Measurements from ENCODE around the gene CITED4.

The CITED4 gene

GRCh38 chr1:40877698-40878097 is 15.5 kb upstream of the CITED4 start:
- peaks cover 3% of the 10 kb centered on the region; the same call in 1 of the 2 replicates for H3K4me1 ChIP-seq (ENCODE audit: insufficient read depth, low read length)
- H2AFZ ChIP-seq (ENCODE audit: low read depth, low read length): no peak overlapping the region
- H3K27ac ChIP-seq (ENCODE audit: low read length): no peak overlapping the region
- no peaks in the 10 kb centered on the region; the same call in 1 of the 2 replicates for H4K20me1 ChIP-seq (ENCODE audit: insufficient read depth, low read length)
- no peaks in the 10 kb centered on the region for H3K79me2 ChIP-seq (ENCODE audit: insufficient read depth, low read length)
- no peak for TF ChIP-seq CTCF (IDR thresholded peaks at IDR 0.05; ENCODE audit: borderline replicate concordance, extremely low read depth, low read length, poor library complexity, severe bottlenecking)
- TF ChIP-seq EZH2 (IDR thresholded peaks at IDR 0.05; ENCODE audit: borderline replicate concordance, low read depth, low read length, severe bottlenecking): no peak
- H3K9ac ChIP-seq (ENCODE audit: low read depth, low read length): no peak overlapping the region
- H3K27me3 ChIP-seq (ENCODE audit: insufficient read depth, low read length, poor library complexity): peaks cover 3% of the 10 kb centered on the region
- no peak overlapping the region for H3K4me2 ChIP-seq (ENCODE audit: insufficient read depth, low read length)
- no peak for ATAC-seq (ENCODE audit: insufficient read depth, low read depth)
- H3K9me3 ChIP-seq (ENCODE audit: insufficient read depth, low read length, severe bottlenecking): no peaks in the 10 kb centered on the region
- H3K4me3 ChIP-seq (ENCODE audit: low read depth in 1 of 2, low read length in 2 of 2): no peak overlapping the region
- H3K36me3 ChIP-seq (ENCODE audit: insufficient read depth, low read length): no peaks in the 10 kb centered on the region
- DNase-seq: no peak

GRCh38 chr1:40876891-40877290 is 14.7 kb upstream of the CITED4 start:
- no peaks in the 10 kb centered on the region for H3K9me3 ChIP-seq (ENCODE audit: insufficient read depth, low read length, severe bottlenecking)
- no peaks in the 10 kb centered on the region for H3K36me3 ChIP-seq (ENCODE audit: insufficient read depth, low read length)
- H2AFZ ChIP-seq (ENCODE audit: low read depth, low read length): no peak overlapping the region
- H3K27me3 ChIP-seq (ENCODE audit: insufficient read depth, low read length, poor library complexity): peaks cover 3% of the 10 kb centered on the region
- no peaks in the 10 kb centered on the region; the same call in 1 of the 2 replicates for H4K20me1 ChIP-seq (ENCODE audit: insufficient read depth, low read length)
- H3K9ac ChIP-seq (ENCODE audit: low read depth, low read length): no peak overlapping the region
- no peak overlapping the region for H3K4me3 ChIP-seq (ENCODE audit: low read depth in 1 of 2, low read length in 2 of 2)
- no peak overlapping the region for H3K27ac ChIP-seq (ENCODE audit: low read length)
- TF ChIP-seq CTCF (IDR thresholded peaks at IDR 0.05; ENCODE audit: borderline replicate concordance, extremely low read depth, low read length, poor library complexity, severe bottlenecking): no peak
- TF ChIP-seq EZH2 (IDR thresholded peaks at IDR 0.05; ENCODE audit: borderline replicate concordance, low read depth, low read length, severe bottlenecking): no peak
- no peak overlapping the region for H3K4me2 ChIP-seq (ENCODE audit: insufficient read depth, low read length)
- DNase-seq: no peak
- H3K4me1 ChIP-seq (ENCODE audit: insufficient read depth, low read length): peaks cover 3% of the 10 kb centered on the region; the same call in 1 of the 2 replicates
- no peak for ATAC-seq (ENCODE audit: insufficient read depth, low read depth)
- H3K79me2 ChIP-seq (ENCODE audit: insufficient read depth, low read length): no peaks in the 10 kb centered on the region

GRCh38 chr1:40876436-40876761 is 14.2 kb upstream of the CITED4 start:
- no peak overlapping the region for H3K9ac ChIP-seq (ENCODE audit: low read depth, low read length)
- no peak for TF ChIP-seq EZH2 (IDR thresholded peaks at IDR 0.05; ENCODE audit: borderline replicate concordance, low read depth, low read length, severe bottlenecking)
- no peak for TF ChIP-seq CTCF (IDR thresholded peaks at IDR 0.05; ENCODE audit: borderline replicate concordance, extremely low read depth, low read length, poor library complexity, severe bottlenecking)

More at GRCh38 chr1:40876436-40876761, 14.2 kb upstream of the CITED4 start:
- H3K79me2 ChIP-seq (ENCODE audit: insufficient read depth, low read length): no peaks in the 10 kb centered on the region
- no peaks in the 10 kb centered on the region for H3K36me3 ChIP-seq (ENCODE audit: insufficient read depth, low read length)
- no peaks in the 10 kb centered on the region; the same call in 1 of the 2 replicates for H4K20me1 ChIP-seq (ENCODE audit: insufficient read depth, low read length)
- peaks cover 3% of the 10 kb centered on the region for H3K27me3 ChIP-seq (ENCODE audit: insufficient read depth, low read length, poor library complexity)
- H3K4me1 ChIP-seq (ENCODE audit: insufficient read depth, low read length): peaks cover 3% of the 10 kb centered on the region; the same call in 1 of the 2 replicates
- DNase-seq: no peak
- H2AFZ ChIP-seq (ENCODE audit: low read depth, low read length): no peak overlapping the region
- H3K27ac ChIP-seq (ENCODE audit: low read length): no peak overlapping the region
- no peak for ATAC-seq (ENCODE audit: insufficient read depth, low read depth)
- no peaks in the 10 kb centered on the region for H3K9me3 ChIP-seq (ENCODE audit: insufficient read depth, low read length, severe bottlenecking)
- no peak overlapping the region for H3K4me3 ChIP-seq (ENCODE audit: low read depth in 1 of 2, low read length in 2 of 2)
- no peak overlapping the region for H3K4me2 ChIP-seq (ENCODE audit: insufficient read depth, low read length)

Measured in DND-41 (cell line).